Hepatocyte (in vitro differentiated cells): ENCODE data around the gene ARID4B.

Experiments used
- EZH2 ChIP-seq: fragments of 200-600 bp; sonication (generic); IDR thresholded peaks from 2 replicates; pipeline ENCODE4 v1.6.1; 2016; ENCODE audit warnings: antibody characterized with exemption, mild to moderate bottlenecking, borderline replicate concordance
- EZH2phosphoT487 ChIP-seq: fragments of 200-600 bp; sonication (generic); IDR thresholded peaks from one replicate; pipeline ENCODE4 v1.6.1; 2018; ENCODE audit warnings: antibody characterized with exemption, mild to moderate bottlenecking, low read depth, moderate library complexity; ENCODE audit not compliant: unreplicated experiment, severe bottlenecking
- TF ChIP-seq, protein P1 (sequence below): fragments of 200-600 bp; sonication (generic); IDR thresholded peaks from 2 replicates; pipeline ENCODE4 v1.5.1; 2016; ENCODE audit warnings: antibody characterized with exemption, mild to moderate bottlenecking; ENCODE audit not compliant: poor library complexity

DNA sequence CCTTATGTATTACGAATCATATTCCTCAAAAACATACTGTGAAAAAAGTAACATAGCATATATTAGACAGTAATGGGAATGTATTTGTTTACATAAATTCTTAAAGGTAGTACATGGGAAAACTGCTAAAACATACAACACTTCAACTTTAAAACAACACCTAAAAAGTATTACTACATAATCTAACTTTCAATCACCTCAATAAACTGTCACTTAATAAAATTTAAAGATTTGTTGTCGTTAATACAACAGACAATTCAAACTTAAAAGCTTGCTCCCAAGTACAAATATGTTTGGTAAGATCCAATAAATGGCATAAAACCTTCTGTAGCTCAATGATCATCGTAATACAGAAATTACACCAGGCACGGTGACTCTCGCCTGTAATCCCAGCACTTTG, 3.7 kb downstream of the ARID4B start:
- TF ChIP-seq EZH2 (no peak), EZH2phosphoT487 (no peak)
- TF ChIP-seq, protein P1, sequence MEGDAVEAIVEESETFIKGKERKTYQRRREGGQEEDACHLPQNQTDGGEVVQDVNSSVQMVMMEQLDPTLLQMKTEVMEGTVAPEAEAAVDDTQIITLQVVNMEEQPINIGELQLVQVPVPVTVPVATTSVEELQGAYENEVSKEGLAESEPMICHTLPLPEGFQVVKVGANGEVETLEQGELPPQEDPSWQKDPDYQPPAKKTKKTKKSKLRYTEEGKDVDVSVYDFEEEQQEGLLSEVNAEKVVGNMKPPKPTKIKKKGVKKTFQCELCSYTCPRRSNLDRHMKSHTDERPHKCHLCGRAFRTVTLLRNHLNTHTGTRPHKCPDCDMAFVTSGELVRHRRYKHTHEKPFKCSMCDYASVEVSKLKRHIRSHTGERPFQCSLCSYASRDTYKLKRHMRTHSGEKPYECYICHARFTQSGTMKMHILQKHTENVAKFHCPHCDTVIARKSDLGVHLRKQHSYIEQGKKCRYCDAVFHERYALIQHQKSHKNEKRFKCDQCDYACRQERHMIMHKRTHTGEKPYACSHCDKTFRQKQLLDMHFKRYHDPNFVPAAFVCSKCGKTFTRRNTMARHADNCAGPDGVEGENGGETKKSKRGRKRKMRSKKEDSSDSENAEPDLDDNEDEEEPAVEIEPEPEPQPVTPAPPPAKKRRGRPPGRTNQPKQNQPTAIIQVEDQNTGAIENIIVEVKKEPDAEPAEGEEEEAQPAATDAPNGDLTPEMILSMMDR, result no peak
